GM23248 (cell line): ENCODE data around the gene FLT3. TPM values are rescaled to one million over a fixed set of nuclear protein-coding genes. Genes with fewer than 3 reads are reported as not detected.
"Not testable (repeated sequence)": the region's sequence is repeated elsewhere in the genome, so short reads cannot be mapped to it uniquely, and the experiment has no call there.

Experiments used
- DNase-seq: peaks from one replicate; pipeline ENCODE4 v3.0.0-alpha.2; 2015
- H2AFZ ChIP-seq: fragments of 200-600 bp; sonication (generic); 2 replicates; pipeline ENCODE4 v1.6.1; 2016; ENCODE audit warnings: antibody characterized with exemption
- H3F3A ChIP-seq: fragments of 200-600 bp; sonication (generic); 2 replicates; pipeline ENCODE4 v1.6.1; 2016; ENCODE audit warnings: mild to moderate bottlenecking, antibody characterized with exemption, mixed run types; ENCODE audit not compliant: insufficient read depth
- H3K27ac ChIP-seq: fragments of 200-600 bp; sonication (generic); 2 replicates; pipeline ENCODE4 v1.5.1; 2016; ENCODE audit warnings: mild to moderate bottlenecking
- H3K27me3 ChIP-seq: fragments of 200-600 bp; sonication (generic); replicated peaks from 2 replicates; pipeline ENCODE4 v1.6.1; 2016; ENCODE audit warnings: mild to moderate bottlenecking; ENCODE audit not compliant: insufficient read depth
- H3K36me3 ChIP-seq: fragments of 200-600 bp; sonication (generic); 2 replicates; pipeline ENCODE4 v1.6.1; 2016; ENCODE audit warnings: low read depth, mild to moderate bottlenecking
- H3K4me1 ChIP-seq: fragments of 200-600 bp; sonication (generic); 2 replicates; pipeline ENCODE4 v1.6.1; 2016; ENCODE audit warnings: mild to moderate bottlenecking; ENCODE audit not compliant: insufficient read depth
- H3K4me2 ChIP-seq: fragments of 200-600 bp; sonication (generic); one replicate; pipeline ENCODE4 v1.6.1; 2016; ENCODE audit warnings: mild to moderate bottlenecking; ENCODE audit not compliant: unreplicated experiment
- H3K4me3 ChIP-seq: fragments of 200-600 bp; sonication (generic); 2 replicates; pipeline ENCODE4 v1.5.1; 2016; ENCODE audit warnings: mild to moderate bottlenecking
- H3K79me2 ChIP-seq: fragments of 200-600 bp; sonication (generic); 2 replicates; pipeline ENCODE4 v1.6.1; 2016; ENCODE audit warnings: mild to moderate bottlenecking; ENCODE audit not compliant: insufficient read depth
- H3K9ac ChIP-seq: fragments of 200-600 bp; sonication (generic); 2 replicates; pipeline ENCODE4 v1.6.1; 2016; ENCODE audit warnings: mild to moderate bottlenecking
- H3K9me2 ChIP-seq: fragments of 200-600 bp; sonication (generic); 2 replicates; pipeline ENCODE4 v1.6.1; 2016; ENCODE audit warnings: mixed run types, mild to moderate bottlenecking, moderate library complexity; ENCODE audit not compliant: insufficient read depth
- H3K9me3 ChIP-seq: fragments of 200-600 bp; sonication (generic); one replicate; pipeline ENCODE4 v1.6.1; 2017; ENCODE audit warnings: low read depth
- H4K20me1 ChIP-seq: fragments of 200-600 bp; sonication (generic); 2 replicates; pipeline ENCODE4 v1.6.0; 2016; ENCODE audit not compliant: insufficient read depth
- EZH2 ChIP-seq: fragments of 200-600 bp; sonication (generic); IDR thresholded peaks from 2 replicates; pipeline ENCODE4 v1.6.1; 2018; ENCODE audit warnings: antibody characterized with exemption, mild to moderate bottlenecking; ENCODE audit not compliant: insufficient read depth, poor library complexity, severe bottlenecking
- EZH2phosphoT487 ChIP-seq: fragments of 200-600 bp; sonication (generic); IDR thresholded peaks from 2 replicates; pipeline ENCODE4 v1.6.1; 2018; ENCODE audit warnings: antibody characterized with exemption, moderate library complexity, mild to moderate bottlenecking, low read depth; ENCODE audit not compliant: insufficient read depth
- WGBS, 2 experiments: methylation state at CpG; one replicate each; pipeline ENCODE4 v1.1.6; 2015 to 2017; ENCODE audit warnings: low lambda C conversion rate in 2 of 2, low coverage in 1 of 2; ENCODE audit errors: missing lambda C conversion rate in 2 of 2; 5-methylcytosine and 5-hydroxymethylcytosine counted together
- in situ Hi-C: fragments of 300-500 bp; cut with MboI; formaldehyde crosslinking; loops from 2 replicates; pipeline ENCODE4 v1.15.0; 2020
- polyA plus RNA-seq: library from polyadenylated mRNA; unstranded; fragments of >200 nt; fragmentation: Nextera tagmentation; extraction: Ambion mirVana; gene quantifications from 2 replicates; pipeline ENCODE4 v1.2.1, GENCODE V29; 2016
- total RNA-seq: library from RNA; depleted of rRNA; stranded (reverse); fragments of >200 nt; shearing (Covaris generic); gene quantifications from 2 replicates; pipeline ENCODE4 v1.2.3, GENCODE V29; 2014

The FLT3 gene
- total and polyA plus RNA-seq, 2 experiments from 2014 or later, result not detected

- H3K9ac ChIP-seq, result no peak overlapping the region
- no peaks in the 10 kb centered on the region for H3K36me3 ChIP-seq
- 3 to 8% methylated on average over 19 to 34 of the region's 38 CpGs for WGBS, 2 experiments
- H3K27me3 ChIP-seq, result peaks cover 95% of the 10 kb centered on the region
- H3K4me2 ChIP-seq, result no peak overlapping the region
- no peaks in the 10 kb centered on the region for H3K79me2 ChIP-seq
- no peaks in the 10 kb centered on the region for H3K4me1 ChIP-seq
- no peaks in the 10 kb centered on the region for H3F3A ChIP-seq
- in situ Hi-C loops, result no loop called here
- H3K9me2 ChIP-seq, result no peaks in the 10 kb centered on the region
- no peak overlapping the region for H2AFZ ChIP-seq
- no peaks in the 10 kb centered on the region for H3K9me3 ChIP-seq
- TF ChIP-seq EZH2phosphoT487 (no peak), EZH2 (no peak)
- no peak for DNase-seq
- H4K20me1 ChIP-seq, result no peaks in the 10 kb centered on the region
- no peak overlapping the region for H3K4me3 ChIP-seq
- H3K27ac ChIP-seq, result no peak overlapping the region
These were observed 133.7 kb downstream of the FLT3 start for GRCh38 chr13:27966641-27967202.

GRCh38 chr13:27965740-27966640 lies 134.4 kb downstream of the FLT3 start:
- no peaks in the 10 kb centered on the region for H3K36me3 ChIP-seq
- no peaks in the 10 kb centered on the region for H3F3A ChIP-seq
- H3K4me1 ChIP-seq, result peaks cover 1% of the 10 kb centered on the region; the same call in 1 of the 2 replicates
- no peak for DNase-seq
- 8 to 9% methylated on average over 45 of the region's 45 CpGs for WGBS, 2 experiments
- TF ChIP-seq EZH2 (peak; percentile 86), EZH2phosphoT487 (peak; percentile 57; the same call in 1 of the 2 replicates)
- H3K4me2 ChIP-seq, result no peak overlapping the region
- H3K4me3 ChIP-seq, result no peak overlapping the region
- H3K9me2 ChIP-seq, result no peaks in the 10 kb centered on the region
- in situ Hi-C loops, result no loop called here
- H3K27ac ChIP-seq, result no peak overlapping the region
- H2AFZ ChIP-seq, result no peak overlapping the region
- no peaks in the 10 kb centered on the region for H3K9me3 ChIP-seq
- H3K27me3 ChIP-seq, result peaks cover 95% of the 10 kb centered on the region
- no peaks in the 10 kb centered on the region for H3K79me2 ChIP-seq
- H4K20me1 ChIP-seq, result no peaks in the 10 kb centered on the region
- H3K9ac ChIP-seq, result no peak overlapping the region

GRCh38 chr13:27965343-27965739 lies 135.0 kb downstream of the FLT3 start:
- H3K9me2 ChIP-seq, result no peaks in the 10 kb centered on the region
- no peak for DNase-seq
- H3K9ac ChIP-seq, result no peak overlapping the region
- TF ChIP-seq EZH2, result no peak
- TF ChIP-seq EZH2phosphoT487, result no peak
- peaks cover 95% of the 10 kb centered on the region for H3K27me3 ChIP-seq
- in situ Hi-C loops, result no loop called here
- no peak overlapping the region for H3K4me3 ChIP-seq
- H3K79me2 ChIP-seq, result no peaks in the 10 kb centered on the region
- no peaks in the 10 kb centered on the region for H4K20me1 ChIP-seq
- H3K9me3 ChIP-seq, result no peaks in the 10 kb centered on the region
- H3K4me1 ChIP-seq, result peaks cover 8% of the 10 kb centered on the region; the same call in 1 of the 2 replicates
- no peaks in the 10 kb centered on the region for H3K36me3 ChIP-seq
- H3K4me2 ChIP-seq, result no peak overlapping the region
- no peak overlapping the region for H3K27ac ChIP-seq
- WGBS, 2 experiments, result 22 to 32% methylated on average over 7 of the region's 7 CpGs
- H3F3A ChIP-seq, result no peaks in the 10 kb centered on the region
- H2AFZ ChIP-seq, result no peak overlapping the region

- Histone ChIP-seq H3K9ac (no peak overlapping the region), H3K4me3 (no peak overlapping the region), H4K20me1 (no peaks in the 10 kb centered on the region), H3K36me3 (no peaks in the 10 kb centered on the region), H3K79me2 (no peaks in the 10 kb centered on the region), H3K4me2 (no peak overlapping the region), H3K9me3 (no peaks in the 10 kb centered on the region), H3K27me3 (peaks cover 95% of the 10 kb centered on the region), H3F3A (no peaks in the 10 kb centered on the region), H2AFZ (no peak overlapping the region), H3K27ac (no peak overlapping the region), H3K9me2 (no peaks in the 10 kb centered on the region), H3K4me1 (peaks cover 12% of the 10 kb centered on the region; the same call in 1 of the 2 replicates)
- in situ Hi-C loops, result no loop called here
- DNase-seq, result no peak
- TF ChIP-seq EZH2 (peak; percentile 34), EZH2phosphoT487 (0 out of 2 replicates have a peak, but pooled peaks have one; percentile 36)
- 13 to 17% methylated on average over 15 of the region's 15 CpGs for WGBS, 2 experiments
These were observed 135.5 kb downstream of the FLT3 start for GRCh38 chr13:27964741-27965323.

- H3K4me2 ChIP-seq, H3K27ac ChIP-seq: not testable (repeated sequence)
- peaks cover 12% of the 10 kb centered on the region; the same call in 1 of the 2 replicates for H3K4me1 ChIP-seq
These were observed 136.2 kb downstream of the FLT3 start for GRCh38 chr13:27964206-27964605.

More at GRCh38 chr13:27964206-27964605, 136.2 kb downstream of the FLT3 start:
- H3K36me3 ChIP-seq, DNase-seq, H3K9me2 ChIP-seq, H3F3A ChIP-seq, H3K9me3 ChIP-seq, H3K9ac ChIP-seq, H4K20me1 ChIP-seq, H3K4me3 ChIP-seq, H3K79me2 ChIP-seq, H2AFZ ChIP-seq, in situ Hi-C loops: not testable (repeated sequence)
- WGBS, 2 experiments, result 50 to 52% methylated on average over 13 of the region's 13 CpGs
- peaks cover 95% of the 10 kb centered on the region for H3K27me3 ChIP-seq
